HEK293T (cell line): Measurements from ENCODE around the gene TIGD6.

Experiments used
- CTCF ChIA-PET: fragments of 350-600 bp; formaldehyde crosslinking; extraction: SDS; loops from one replicate; lab custom pipeline; 2021; ENCODE audit warnings: antibody characterized with exemption, inconsistent platforms; lab: Yijun Ruan, JAX
- POLR2A ChIA-PET: fragments of 350-600 bp; formaldehyde crosslinking; extraction: SDS; loops from one replicate; lab custom pipeline; 2020; ENCODE audit warnings: antibody characterized with exemption, inconsistent platforms; lab: Yijun Ruan, JAX
- DNase-seq: peaks from one replicate; pipeline ENCODE4 v3.0.0; 2012; ENCODE audit warnings: mixed read lengths; ENCODE audit errors: extremely low spot score
- ARNT ChIP-seq: fragments of 450-650 bp; IDR thresholded peaks from 2 replicates; pipeline ENCODE4 v1.6.1; 2017; ENCODE audit warnings: mild to moderate bottlenecking
- BHLHE40 ChIP-seq: fragments of 450-650 bp; IDR thresholded peaks from 2 replicates; pipeline ENCODE4 v1.6.1; 2016; ENCODE audit warnings: mild to moderate bottlenecking, moderate library complexity, borderline replicate concordance
- CTBP1 ChIP-seq: fragments of 450-650 bp; IDR thresholded peaks from 2 replicates; pipeline ENCODE4 v1.6.1; 2016; ENCODE audit warnings: borderline replicate concordance
- ELF4 ChIP-seq: fragments of 450-650 bp; IDR thresholded peaks from 2 replicates; pipeline ENCODE4 v1.6.1; 2017; ENCODE audit warnings: antibody characterized with exemption
- FOXA1 ChIP-seq: fragments of 450-650 bp; IDR thresholded peaks from 2 replicates; pipeline ENCODE4 v1.6.1; 2016; ENCODE audit warnings: mild to moderate bottlenecking
- FOXK2 ChIP-seq: fragments of 450-650 bp; IDR thresholded peaks from 2 replicates; pipeline ENCODE4 v1.6.1; 2016; ENCODE audit warnings: mild to moderate bottlenecking
- FOXM1 ChIP-seq: fragments of 450-650 bp; IDR thresholded peaks from 2 replicates; pipeline ENCODE4 v1.6.1; 2017; ENCODE audit warnings: mild to moderate bottlenecking, borderline replicate concordance
- HDGF ChIP-seq: fragments of 450-650 bp; IDR thresholded peaks from 2 replicates; pipeline ENCODE4 v1.6.1; 2017; ENCODE audit warnings: antibody characterized with exemption, borderline replicate concordance
- L3MBTL2 ChIP-seq: fragments of 450-650 bp; conservative IDR thresholded peaks from 2 replicates; pipeline ENCODE4 v1.6.1; 2016; ENCODE audit warnings: mild to moderate bottlenecking
- LEF1 ChIP-seq: fragments of 450-650 bp; IDR thresholded peaks from 2 replicates; pipeline ENCODE4 v1.6.1; 2017; ENCODE audit warnings: mild to moderate bottlenecking, borderline replicate concordance
- NFRKB ChIP-seq: fragments of 450-650 bp; IDR thresholded peaks from 2 replicates; pipeline ENCODE4 v1.6.1; 2016; ENCODE audit warnings: mild to moderate bottlenecking, moderate library complexity
- PKNOX1 ChIP-seq: fragments of 450-650 bp; IDR thresholded peaks from 2 replicates; pipeline ENCODE4 v1.6.1; 2016
- SP1 ChIP-seq: fragments of 450-650 bp; IDR thresholded peaks from 2 replicates; pipeline ENCODE4 v1.6.1; 2017
- SUZ12 ChIP-seq: fragments of 450-650 bp; IDR thresholded peaks from 2 replicates; pipeline ENCODE4 v1.6.1; 2016; ENCODE audit warnings: mild to moderate bottlenecking
- TARDBP ChIP-seq: fragments of 450-650 bp; IDR thresholded peaks from 2 replicates; pipeline ENCODE4 v1.6.1; 2016
- ZNF384 ChIP-seq: fragments of 450-650 bp; IDR thresholded peaks from 2 replicates; pipeline ENCODE4 v1.6.1; 2016

Gene TIGD6

GRCh38 chr5:150000990-150001659, 671 bp upstream of the TIGD6 start:
- peak; percentile 45 for DNase-seq
- no peak for TF ChIP-seq FOXK2
- no peak for TF ChIP-seq ARNT
- no peak for TF ChIP-seq BHLHE40
- no peak for TF ChIP-seq ELF4
- TF ChIP-seq HDGF, result no peak
- TF ChIP-seq NFRKB, result no peak
- TF ChIP-seq ZNF384, result no peak
- TF ChIP-seq L3MBTL2, result no peak
- TF ChIP-seq SP1, result no peak
- TF ChIP-seq PKNOX1, result no peak
- no peak for TF ChIP-seq TARDBP
- TF ChIP-seq SUZ12, result no peak
- ChIA-PET CTCF (no interaction called here), POLR2A (interaction anchor here (0.5 to 1.8 kb wide), 11 partner anchors 11 to 271 kb away, joined by 3 to 8 read pairs (median 4); partner anchors contain the start of genes PPARGC1B and SLC26A2)

- TF ChIP-seq FOXK2 (no peak), BHLHE40 (no peak), ZNF384 (no peak)
- ChIA-PET POLR2A (interaction anchor here (1.1 to 1.8 kb wide), 9 partner anchors 10 to 270 kb away, joined by 3 to 8 read pairs (median 4); partner anchors contain the start of genes PPARGC1B and SLC26A2), CTCF (interaction anchor here (1.4 kb wide), 1 partner anchor 9 kb away, joined by 3 read pairs; no protein-coding TSS in a partner anchor)
- no peak for DNase-seq
Observed at GRCh38 chr5:149999866-150000255, 593 bp downstream of the TIGD6 start.

- CTCF ChIA-PET, result interaction anchor here (1.4 kb wide), 1 partner anchor 9 kb away, joined by 3 read pairs; no protein-coding TSS in a partner anchor
- TF ChIP-seq SP1, result no peak
- no peak for TF ChIP-seq SUZ12
- POLR2A ChIA-PET, result interaction anchor here (0.5 to 1.8 kb wide), 7 partner anchors 21 to 465 kb away, joined by 3 to 8 read pairs (median 5); partner anchors contain the start of genes PPARGC1B and SLC26A2
- DNase-seq, result no peak
Observed at GRCh38 chr5:149999359-149999758, 1.1 kb downstream of the TIGD6 start.

- CTCF ChIA-PET, result no interaction called here
- TF ChIP-seq SP1 (no peak), TARDBP (no peak), L3MBTL2 (no peak), FOXK2 (no peak), SUZ12 (no peak), BHLHE40 (no peak), LEF1 (no peak), CTBP1 (no peak), HDGF (no peak), ARNT (no peak), FOXM1 (no peak), PKNOX1 (no peak), ELF4 (no peak), FOXA1 (no peak), ZNF384 (no peak), NFRKB (no peak)
- no peak for DNase-seq
- POLR2A ChIA-PET, result no interaction called here
Observed at GRCh38 chr5:149998281-149998680, 2.2 kb downstream of the TIGD6 start.

- TF ChIP-seq ZNF384 (no peak), ELF4 (no peak), FOXA1 (no peak), BHLHE40 (no peak)
- no peak for DNase-seq
- POLR2A ChIA-PET, result interaction anchor here (1.0 to 1.1 kb wide), 2 partner anchors 36 to 160 kb away, joined by 3 to 4 read pairs; partner anchors contain the start of gene SLC26A2
- CTCF ChIA-PET, result interaction anchor here (1.0 kb wide), 1 partner anchor 162 kb away, joined by 3 read pairs; no protein-coding TSS in a partner anchor
Observed at GRCh38 chr5:149996205-149996890, 4.1 kb downstream of the TIGD6 start.

- POLR2A ChIA-PET, result no interaction called here
- CTCF ChIA-PET, result interaction anchor here (1.0 kb wide), 1 partner anchor 161 kb away, joined by 3 read pairs; no protein-coding TSS in a partner anchor
- no peak for DNase-seq
- TF ChIP-seq ZNF384, result no peak
- TF ChIP-seq ELF4, result no peak
- TF ChIP-seq HDGF, result no peak
- no peak for TF ChIP-seq CTBP1
- no peak for TF ChIP-seq L3MBTL2
Observed at GRCh38 chr5:149995385-149996204, 4.9 kb downstream of the TIGD6 start.
